NCI-H128 (cell line): ENCODE measurements around the gene PADI3.

Experiments used
- DNase-seq: peaks from one replicate; lab custom pipeline; 2025; ENCODE audit not compliant: unreplicated experiment; lab: John Stamatoyannopoulos, UW

Gene PADI3

GRCh38 chr1:17329610-17330009 lies 80.7 kb downstream of the PADI3 start:
- DNase-seq = no peak

- no peak for DNase-seq
Observed at GRCh38 chr1:17330856-17331255, 82.0 kb downstream of the PADI3 start.

- DNase-seq = no peak
Observed at GRCh38 chr1:17333081-17333480, 84.2 kb downstream of the PADI3 start.
